Left lung (tissue), 10 donors: Measurements from ENCODE around the gene GASK1A. TPM values are rescaled to one million over a fixed set of nuclear protein-coding genes. Genes with fewer than 3 reads are reported as not detected.

Experiments
- ATAC-seq: fragments of 200-7000 bp; cut with Tn5 transposase; one replicate; pipeline ENCODE4 v1.9.1; 2020; ENCODE audit warnings: moderate library complexity
- DNase-seq, 4 donors: peaks; one replicate each; pipeline ENCODE4 v3.0.0-alpha.2; 2013 to 2020
- H3K27ac ChIP-seq, 2 donors: fragments of 200-600 bp; sonication (generic) in 1 of 2; one replicate each; pipeline versions ENCODE4 v1.5.0 to v1.8.0; 2020 to 2021
- H3K27me3 ChIP-seq, 2 donors: fragments of 200-600 bp; sonication (generic) in 1 of 2; one replicate each; pipeline versions ENCODE4 v1.5.0 to v1.8.0; 2020 to 2021
- H3K36me3 ChIP-seq, 2 donors: fragments of 200-600 bp; sonication (generic) in 1 of 2; one replicate each; pipeline versions ENCODE4 v1.5.0 to v1.8.0; 2020 to 2021
- H3K4me1 ChIP-seq, 2 donors: fragments of 200-600 bp; one replicate each; pipeline ENCODE4 v1.8.0; 2021
- H3K4me3 ChIP-seq, 2 donors: fragments of 200-600 bp; sonication (generic) in 1 of 2; one replicate each; pipeline versions ENCODE4 v1.5.0 to v1.8.0; 2020 to 2021; ENCODE audit warnings: mild to moderate bottlenecking in 1 of 2
- H3K9me3 ChIP-seq, 2 donors: fragments of 200-600 bp; sonication (generic) in 1 of 2; one replicate each; pipeline versions ENCODE4 v1.5.0 to v1.8.0; 2020 to 2021
- intact Hi-C, 2 donors: fragments of 100-400 bp; cut with DNase I; formaldehyde crosslinking; loops; one replicate each; pipeline versions ENCODE4 v1.11.2 to v1.14.2; 2022
- polyA plus RNA-seq, 6 donors: library from polyadenylated mRNA; unstranded; fragments of 120-200 nt; gene quantifications; one replicate each; pipeline ENCODE4 v1.2.1, GENCODE V29; 2013; ENCODE audit not compliant: insufficient read length in 6 of 6
- total RNA-seq, 2 donors: library from RNA; stranded (reverse); fragmentation: NEBNext Ultra II Directional; extraction: Animal tissue kit (Norgen Biotek cat#: 25700); gene quantifications; one replicate each; pipeline ENCODE4 v1.2.1, GENCODE V29; 2021
- TF ChIP-seq, protein P1 (sequence below), 2 donors: fragments of 200-600 bp; sonication (generic) in 1 of 2; IDR thresholded peaks; one replicate each; pipeline versions ENCODE4 v1.5.0 to v1.8.0; 2021; ENCODE audit warnings: antibody characterized with exemption in 2 of 2
- donor health status: DM: no; HTN: yes; CAD: no.
- donor health status: DM: no; HTN: no; CAD: no.

The GASK1A gene
- total and polyA plus RNA-seq, 8 donors: 3.1 to 12.3 (median 4.2) TPM

GRCh38 chr3:43019826-43020225 lies 40.7 kb downstream of the GASK1A start:
- ATAC-seq (no peak), DNase-seq (no peak)
- H3K9me3 ChIP-seq: peaks cover 0 to 28% of the 10 kb centered on the region in 2 donors
- H3K4me3 ChIP-seq: no peak overlapping the region
- TF ChIP-seq, protein P1, sequence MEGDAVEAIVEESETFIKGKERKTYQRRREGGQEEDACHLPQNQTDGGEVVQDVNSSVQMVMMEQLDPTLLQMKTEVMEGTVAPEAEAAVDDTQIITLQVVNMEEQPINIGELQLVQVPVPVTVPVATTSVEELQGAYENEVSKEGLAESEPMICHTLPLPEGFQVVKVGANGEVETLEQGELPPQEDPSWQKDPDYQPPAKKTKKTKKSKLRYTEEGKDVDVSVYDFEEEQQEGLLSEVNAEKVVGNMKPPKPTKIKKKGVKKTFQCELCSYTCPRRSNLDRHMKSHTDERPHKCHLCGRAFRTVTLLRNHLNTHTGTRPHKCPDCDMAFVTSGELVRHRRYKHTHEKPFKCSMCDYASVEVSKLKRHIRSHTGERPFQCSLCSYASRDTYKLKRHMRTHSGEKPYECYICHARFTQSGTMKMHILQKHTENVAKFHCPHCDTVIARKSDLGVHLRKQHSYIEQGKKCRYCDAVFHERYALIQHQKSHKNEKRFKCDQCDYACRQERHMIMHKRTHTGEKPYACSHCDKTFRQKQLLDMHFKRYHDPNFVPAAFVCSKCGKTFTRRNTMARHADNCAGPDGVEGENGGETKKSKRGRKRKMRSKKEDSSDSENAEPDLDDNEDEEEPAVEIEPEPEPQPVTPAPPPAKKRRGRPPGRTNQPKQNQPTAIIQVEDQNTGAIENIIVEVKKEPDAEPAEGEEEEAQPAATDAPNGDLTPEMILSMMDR (IDR thresholded peaks at IDR 0.05): no peak
- no peaks in the 10 kb centered on the region for H3K27me3 ChIP-seq
- no peaks in the 10 kb centered on the region for H3K4me1 ChIP-seq
- H3K27ac ChIP-seq: no peak overlapping the region
- no peaks in the 10 kb centered on the region for H3K36me3 ChIP-seq
- intact Hi-C loops: no loop called here

- intact Hi-C loops: no loop called here
- Histone ChIP-seq H3K27me3 (no peaks in the 10 kb centered on the region), H3K36me3 (no peaks in the 10 kb centered on the region), H3K27ac (no peak overlapping the region), H3K9me3 (peaks cover 0 to 14% of the 10 kb centered on the region in 2 donors), H3K4me1 (no peaks in the 10 kb centered on the region), H3K4me3 (no peak overlapping the region)
- DNase-seq (no peak), ATAC-seq (no peak)
- TF ChIP-seq, protein P1 (IDR thresholded peaks at IDR 0.05): no peak
Observed at GRCh38 chr3:43021186-43021585, 42.1 kb downstream of the GASK1A start.

GRCh38 chr3:43022121-43022520 lies 43.0 kb downstream of the GASK1A start:
- intact Hi-C loops: no loop called here
- ATAC-seq: no peak

DNA sequence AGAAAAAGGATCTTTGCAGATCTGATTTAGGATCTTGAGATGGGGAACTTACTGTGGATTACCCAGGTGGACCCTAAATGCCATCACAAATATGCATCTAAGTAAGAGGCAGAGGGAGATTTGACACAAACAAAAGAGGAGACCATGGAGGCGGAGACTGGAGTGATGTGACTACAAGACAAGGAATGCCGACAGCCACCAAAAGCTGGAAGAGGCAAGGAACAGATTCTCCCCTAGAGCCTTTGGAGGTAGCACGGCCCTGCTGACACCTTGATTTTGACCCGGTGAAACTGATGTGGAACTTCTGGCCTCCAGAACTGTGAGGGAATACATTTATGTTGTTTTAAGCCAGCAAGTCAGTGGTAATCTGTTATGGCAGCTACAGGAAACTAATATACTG lies 44.0 kb downstream of the GASK1A start:
- Histone ChIP-seq H3K27ac (no peak overlapping the region), H3K4me1 (no peaks in the 10 kb centered on the region), H3K27me3 (no peaks in the 10 kb centered on the region), H3K4me3 (no peak overlapping the region), H3K9me3 (no peaks in the 10 kb centered on the region), H3K36me3 (no peaks in the 10 kb centered on the region)
- DNase-seq (no peak), ATAC-seq (no peak)
- intact Hi-C loops: no loop called here
- TF ChIP-seq, protein P1 (IDR thresholded peaks at IDR 0.05): no peak

More at GRCh38 chr3:43022121-43022520, 43.0 kb downstream of the GASK1A start:
- Histone ChIP-seq H3K4me3 (no peak overlapping the region), H3K27ac (no peak overlapping the region), H3K4me1 (no peaks in the 10 kb centered on the region), H3K27me3 (no peaks in the 10 kb centered on the region), H3K36me3 (no peaks in the 10 kb centered on the region), H3K9me3 (peaks cover 0 to 5% of the 10 kb centered on the region in 2 donors)
- TF ChIP-seq, protein P1 (IDR thresholded peaks at IDR 0.05): no peak
- no peak for DNase-seq

- DNase-seq (no peak), ATAC-seq (no peak)
- no peaks in the 10 kb centered on the region for H3K27me3 ChIP-seq
- H3K9me3 ChIP-seq: no peaks in the 10 kb centered on the region
- TF ChIP-seq, protein P1 (IDR thresholded peaks at IDR 0.05): no peak
- H3K4me3 ChIP-seq: no peak overlapping the region
- no peaks in the 10 kb centered on the region for H3K4me1 ChIP-seq
- no peak overlapping the region for H3K27ac ChIP-seq
- intact Hi-C loops: no loop called here
- no peaks in the 10 kb centered on the region for H3K36me3 ChIP-seq
Observed at GRCh38 chr3:43023746-43024145, 44.6 kb downstream of the GASK1A start.
